HCT116 (cell line): ENCODE results near the gene LTV1.

ENCODE experiments used
- CEBPB ChIP-seq: IDR thresholded peaks from 2 replicates; pipeline ENCODE4 v1.6.1; 2012; ENCODE audit warnings: low read depth
- CTCF ChIP-seq, 3 experiments: fragments of 200-600 bp in 1 of 3; sonication (generic) in 1 of 3; IDR thresholded peaks in 2 of 3; conservative IDR thresholded peaks in 1 of 3; 2 replicates each; pipeline ENCODE4 v1.5.1; 2012 to 2017; ENCODE audit warnings: low read depth in 2 of 3, low read length in 2 of 3, antibody characterized with exemption in 1 of 3, borderline replicate concordance in 1 of 3, control low read depth in 1 of 3, mild to moderate bottlenecking in 1 of 3, mixed read lengths in 1 of 3, mixed run types in 1 of 3, moderate library complexity in 1 of 3; ENCODE audit not compliant: insufficient read depth in 1 of 3
- EZH2 ChIP-seq: fragments of 200-600 bp; sonication (generic); IDR thresholded peaks from 2 replicates; pipeline ENCODE4 v1.6.1; 2017; ENCODE audit warnings: antibody characterized with exemption, mixed run types
- EZH2phosphoT487 ChIP-seq: fragments of 200-600 bp; IDR thresholded peaks from 2 replicates; pipeline ENCODE4 v1.6.1; 2018; ENCODE audit warnings: antibody characterized with exemption, borderline replicate concordance
- POLR2A ChIP-seq: IDR thresholded peaks from 2 replicates; pipeline ENCODE4 v1.7.0; 2011; ENCODE audit warnings: borderline replicate concordance; ENCODE audit not compliant: insufficient read depth, insufficient read length; ENCODE audit errors: extremely low read depth
- POLR2AphosphoS5 ChIP-seq: IDR thresholded peaks from 2 replicates; pipeline ENCODE4 v1.6.1; 2011; ENCODE audit warnings: mild to moderate bottlenecking, low read depth, low read length, moderate library complexity
- RAD21 ChIP-seq: IDR thresholded peaks from 2 replicates; pipeline ENCODE4 v1.6.1; 2012; ENCODE audit warnings: low read depth, mild to moderate bottlenecking
- SP1 ChIP-seq: IDR thresholded peaks from 2 replicates; pipeline ENCODE4 v1.6.1; 2012; ENCODE audit warnings: low read depth
- SRF ChIP-seq: IDR thresholded peaks from 2 replicates; pipeline ENCODE4 v1.6.1; 2012; ENCODE audit warnings: low read depth
- TCF7L2 ChIP-seq: IDR thresholded peaks from 2 replicates; pipeline ENCODE4 v1.7.0; 2011; ENCODE audit warnings: borderline replicate concordance, inconsistent platforms; ENCODE audit not compliant: insufficient read depth, insufficient read length; ENCODE audit errors: extremely low read depth
- YY1 ChIP-seq: IDR thresholded peaks from 2 replicates; pipeline ENCODE4 v1.6.1; 2011; ENCODE audit warnings: low read length, low read depth, moderate library complexity, mild to moderate bottlenecking; ENCODE audit not compliant: insufficient replicate concordance; ENCODE audit errors: extremely low read depth
- TF ChIP-seq, protein P1 (sequence below): IDR thresholded peaks from 2 replicates; pipeline ENCODE4 v1.6.1; 2012; ENCODE audit warnings: low read depth

DNA sequence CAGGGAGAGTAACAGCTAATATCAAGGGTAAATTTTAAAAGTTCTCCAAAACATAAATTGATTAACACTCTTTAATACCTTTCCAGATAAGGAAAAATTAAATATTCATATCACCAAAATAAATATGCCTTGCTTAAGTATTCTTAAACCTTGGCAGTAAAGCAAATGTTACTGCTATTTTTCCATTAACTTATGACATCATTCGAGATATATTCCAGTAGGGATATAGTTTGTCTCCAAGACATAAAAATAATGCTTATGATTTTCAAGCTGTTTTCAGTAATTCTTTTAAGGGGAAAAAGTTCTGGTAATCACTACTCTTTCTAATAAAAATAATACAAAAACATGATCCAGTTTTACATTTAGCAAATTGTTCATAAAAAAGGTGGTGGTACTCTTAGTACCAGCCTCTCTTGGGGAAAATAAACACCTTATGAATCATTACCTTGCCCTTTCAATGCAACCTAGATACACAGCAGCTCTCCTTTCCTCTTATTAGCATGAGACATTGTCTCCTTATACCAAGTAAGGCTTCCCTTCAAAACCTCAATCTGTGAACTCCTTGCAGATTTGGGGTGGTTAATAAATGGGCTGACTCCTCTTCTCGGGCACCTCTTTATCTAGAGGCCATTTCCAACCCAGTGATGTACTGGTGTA, 31.5 kb upstream of the LTV1 start:
- no peak for TF ChIP-seq POLR2A
- no peak for TF ChIP-seq TCF7L2
- TF ChIP-seq SP1 = no peak
- TF ChIP-seq POLR2AphosphoS5 = no peak
- no peak for TF ChIP-seq CTCF (IDR thresholded peaks at IDR 0.05 in 2 of 3, conservative IDR thresholded peaks at IDR 0.05 in 1 of 3; ENCODE audit: borderline replicate concordance in 1 of 3, insufficient read depth in 1 of 3, low read depth in 2 of 3, low read length in 2 of 3)
- no peak for TF ChIP-seq SRF
- TF ChIP-seq, protein P1, sequence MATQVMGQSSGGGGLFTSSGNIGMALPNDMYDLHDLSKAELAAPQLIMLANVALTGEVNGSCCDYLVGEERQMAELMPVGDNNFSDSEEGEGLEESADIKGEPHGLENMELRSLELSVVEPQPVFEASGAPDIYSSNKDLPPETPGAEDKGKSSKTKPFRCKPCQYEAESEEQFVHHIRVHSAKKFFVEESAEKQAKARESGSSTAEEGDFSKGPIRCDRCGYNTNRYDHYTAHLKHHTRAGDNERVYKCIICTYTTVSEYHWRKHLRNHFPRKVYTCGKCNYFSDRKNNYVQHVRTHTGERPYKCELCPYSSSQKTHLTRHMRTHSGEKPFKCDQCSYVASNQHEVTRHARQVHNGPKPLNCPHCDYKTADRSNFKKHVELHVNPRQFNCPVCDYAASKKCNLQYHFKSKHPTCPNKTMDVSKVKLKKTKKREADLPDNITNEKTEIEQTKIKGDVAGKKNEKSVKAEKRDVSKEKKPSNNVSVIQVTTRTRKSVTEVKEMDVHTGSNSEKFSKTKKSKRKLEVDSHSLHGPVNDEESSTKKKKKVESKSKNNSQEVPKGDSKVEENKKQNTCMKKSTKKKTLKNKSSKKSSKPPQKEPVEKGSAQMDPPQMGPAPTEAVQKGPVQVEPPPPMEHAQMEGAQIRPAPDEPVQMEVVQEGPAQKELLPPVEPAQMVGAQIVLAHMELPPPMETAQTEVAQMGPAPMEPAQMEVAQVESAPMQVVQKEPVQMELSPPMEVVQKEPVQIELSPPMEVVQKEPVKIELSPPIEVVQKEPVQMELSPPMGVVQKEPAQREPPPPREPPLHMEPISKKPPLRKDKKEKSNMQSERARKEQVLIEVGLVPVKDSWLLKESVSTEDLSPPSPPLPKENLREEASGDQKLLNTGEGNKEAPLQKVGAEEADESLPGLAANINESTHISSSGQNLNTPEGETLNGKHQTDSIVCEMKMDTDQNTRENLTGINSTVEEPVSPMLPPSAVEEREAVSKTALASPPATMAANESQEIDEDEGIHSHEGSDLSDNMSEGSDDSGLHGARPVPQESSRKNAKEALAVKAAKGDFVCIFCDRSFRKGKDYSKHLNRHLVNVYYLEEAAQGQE = no peak
- TF ChIP-seq EZH2phosphoT487 = no peak
- no peak for TF ChIP-seq YY1
- no peak for TF ChIP-seq EZH2
- no peak for TF ChIP-seq CEBPB
- TF ChIP-seq RAD21 = no peak
